ENCODE measurements around the gene RANBP9. TPM values are rescaled to one million over a fixed set of nuclear protein-coding genes. Genes with fewer than 3 reads are reported as not detected.

Gene RANBP9
- total RNA-seq, 6 experiments from 2014 or later: 37.7 to 42.3 (median 40.8) TPM

DNA sequence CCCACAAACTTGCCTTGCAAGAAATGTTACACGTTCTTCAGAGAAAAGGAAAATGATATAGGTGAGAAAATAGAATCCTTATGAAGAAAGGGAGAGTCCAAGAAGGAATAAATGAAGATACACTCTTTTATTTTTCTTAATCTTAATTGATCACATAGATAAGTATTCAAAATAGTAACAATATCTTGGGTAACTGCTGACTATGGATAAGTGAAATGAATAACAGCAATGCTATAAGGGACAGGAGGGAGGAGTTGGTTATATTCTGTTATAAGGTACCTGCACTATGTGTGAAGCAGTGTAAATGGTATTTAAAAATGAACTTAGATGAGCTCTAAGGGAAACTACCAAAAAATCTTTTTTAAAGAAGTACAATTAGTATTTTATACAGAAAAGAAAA, 38.3 kb downstream of the RANBP9 start:
- peaks cover 8% of the 10 kb centered on the region for H3K9me3 Mint-ChIP-seq
- no peaks in the 10 kb centered on the region for H3K27me3 Mint-ChIP-seq (ENCODE audit: insufficient read depth)
- no peak overlapping the region for H3K27ac Mint-ChIP-seq
- H3K4me1 Mint-ChIP-seq (ENCODE audit: low read depth): peaks cover 40% of the 10 kb centered on the region
- H3K36me3 Mint-ChIP-seq (ENCODE audit: low read depth): peaks cover 33% of the 10 kb centered on the region
- no peak for DNase-seq
- TF ChIP-seq, protein P1, sequence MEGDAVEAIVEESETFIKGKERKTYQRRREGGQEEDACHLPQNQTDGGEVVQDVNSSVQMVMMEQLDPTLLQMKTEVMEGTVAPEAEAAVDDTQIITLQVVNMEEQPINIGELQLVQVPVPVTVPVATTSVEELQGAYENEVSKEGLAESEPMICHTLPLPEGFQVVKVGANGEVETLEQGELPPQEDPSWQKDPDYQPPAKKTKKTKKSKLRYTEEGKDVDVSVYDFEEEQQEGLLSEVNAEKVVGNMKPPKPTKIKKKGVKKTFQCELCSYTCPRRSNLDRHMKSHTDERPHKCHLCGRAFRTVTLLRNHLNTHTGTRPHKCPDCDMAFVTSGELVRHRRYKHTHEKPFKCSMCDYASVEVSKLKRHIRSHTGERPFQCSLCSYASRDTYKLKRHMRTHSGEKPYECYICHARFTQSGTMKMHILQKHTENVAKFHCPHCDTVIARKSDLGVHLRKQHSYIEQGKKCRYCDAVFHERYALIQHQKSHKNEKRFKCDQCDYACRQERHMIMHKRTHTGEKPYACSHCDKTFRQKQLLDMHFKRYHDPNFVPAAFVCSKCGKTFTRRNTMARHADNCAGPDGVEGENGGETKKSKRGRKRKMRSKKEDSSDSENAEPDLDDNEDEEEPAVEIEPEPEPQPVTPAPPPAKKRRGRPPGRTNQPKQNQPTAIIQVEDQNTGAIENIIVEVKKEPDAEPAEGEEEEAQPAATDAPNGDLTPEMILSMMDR (IDR thresholded peaks at IDR 0.05): no peak
- H3K4me3 Mint-ChIP-seq: no peak overlapping the region

DNA sequence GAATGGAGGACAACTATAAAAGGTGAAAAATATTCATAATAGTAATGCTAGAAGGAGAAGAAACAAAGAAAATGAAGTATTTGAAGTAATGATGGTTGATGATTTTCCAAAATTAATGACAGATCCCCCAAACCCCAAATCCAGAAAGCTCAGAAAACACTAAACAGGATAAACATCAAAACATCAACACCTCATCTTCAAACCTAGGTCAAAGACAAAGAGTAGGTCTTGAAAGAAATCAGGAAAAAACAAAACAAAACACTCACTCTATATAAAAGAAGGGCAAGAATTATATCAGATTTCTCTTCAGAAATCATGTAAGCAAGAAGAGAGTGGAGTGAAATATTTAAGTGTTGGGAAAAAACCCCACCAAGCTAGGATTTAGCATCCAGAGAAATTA, 38.7 kb downstream of the RANBP9 start:
- Mint-ChIP-seq H3K36me3 (ENCODE audit: low read depth) (peaks cover 33% of the 10 kb centered on the region), H3K4me3 (no peak overlapping the region), H3K27ac (no peak overlapping the region), H3K27me3 (ENCODE audit: insufficient read depth) (no peaks in the 10 kb centered on the region), H3K4me1 (ENCODE audit: low read depth) (peaks cover 42% of the 10 kb centered on the region), H3K9me3 (peaks cover 8% of the 10 kb centered on the region)
- TF ChIP-seq, protein P1 (IDR thresholded peaks at IDR 0.05): no peak
- no peak for DNase-seq

DNA sequence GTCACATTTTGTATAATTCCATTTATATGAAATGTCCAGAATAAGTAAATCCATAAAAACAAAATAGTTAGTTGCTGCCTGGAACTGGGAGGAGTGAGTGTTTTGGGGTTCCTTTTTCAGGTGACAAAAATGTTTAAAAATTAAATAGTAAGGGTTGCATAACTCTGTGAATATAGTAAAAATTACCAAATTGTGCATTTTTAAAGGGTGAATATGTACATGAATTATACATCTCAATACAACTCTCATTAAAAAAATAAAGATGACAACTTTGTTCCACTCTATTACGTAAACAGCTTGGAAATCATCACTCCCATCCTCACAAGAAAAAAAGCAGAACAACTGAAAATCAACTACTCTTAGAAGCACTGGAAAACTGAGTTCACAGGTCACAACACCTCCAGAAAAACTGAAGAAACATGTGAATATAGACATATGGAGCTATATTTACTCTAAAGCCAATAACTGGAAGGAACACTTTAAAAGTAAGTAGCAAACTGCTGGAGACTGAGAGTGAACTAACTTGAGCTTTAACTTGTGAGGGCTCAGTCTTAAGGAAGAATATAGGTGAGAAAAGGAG, 40.0 kb downstream of the RANBP9 start:
- Mint-ChIP-seq H3K27ac (no peak overlapping the region), H3K9me3 (peaks cover 1% of the 10 kb centered on the region), H3K27me3 (ENCODE audit: insufficient read depth) (no peaks in the 10 kb centered on the region), H3K4me3 (no peak overlapping the region), H3K36me3 (ENCODE audit: low read depth) (peaks cover 30% of the 10 kb centered on the region), H3K4me1 (ENCODE audit: low read depth) (peaks cover 53% of the 10 kb centered on the region)
- DNase-seq: no peak
- TF ChIP-seq, protein P1 (IDR thresholded peaks at IDR 0.05): no peak

DNA sequence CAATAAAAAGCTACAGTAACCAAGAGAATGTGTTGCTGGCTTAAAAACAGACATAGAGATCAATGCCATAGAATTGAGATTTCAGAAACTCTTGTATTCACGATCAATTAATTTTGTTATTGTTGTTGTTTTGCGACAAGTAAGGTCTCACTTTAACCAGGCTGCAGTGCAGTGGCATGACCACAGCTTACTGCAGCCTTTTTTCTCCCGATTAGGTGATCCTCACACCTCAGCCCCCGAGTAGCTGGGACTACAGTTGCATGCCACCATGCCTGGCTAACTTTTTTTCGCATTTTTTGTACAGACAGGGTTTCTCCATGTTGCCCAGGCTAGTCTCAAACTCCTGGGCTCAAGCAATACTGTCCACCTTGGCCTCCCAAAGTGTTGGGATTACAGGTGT, 42.2 kb downstream of the RANBP9 start:
- no peak for DNase-seq
- H3K27me3 Mint-ChIP-seq (ENCODE audit: insufficient read depth): no peaks in the 10 kb centered on the region
- no peaks in the 10 kb centered on the region; the same call in 1 of the 2 replicates for H3K9me3 Mint-ChIP-seq
- no peak overlapping the region for H3K27ac Mint-ChIP-seq
- no peak overlapping the region for H3K4me3 Mint-ChIP-seq
- TF ChIP-seq, protein P1 (IDR thresholded peaks at IDR 0.05): no peak
- peaks cover 26% of the 10 kb centered on the region; the same call in 1 of the 2 replicates for H3K36me3 Mint-ChIP-seq (ENCODE audit: low read depth)
- peaks cover 59% of the 10 kb centered on the region for H3K4me1 Mint-ChIP-seq (ENCODE audit: low read depth)

- TF ChIP-seq, protein P1 (IDR thresholded peaks at IDR 0.05): no peak
These were observed 43.2 kb downstream of the RANBP9 start for GRCh38 chr6:13668291-13668928.

More at GRCh38 chr6:13668291-13668928, 43.2 kb downstream of the RANBP9 start:
- Mint-ChIP-seq H3K9me3 (no peaks in the 10 kb centered on the region; the same call in 1 of the 2 replicates), H3K36me3 (ENCODE audit: low read depth) (peaks cover 26% of the 10 kb centered on the region; the same call in 1 of the 2 replicates), H3K4me3 (no peak overlapping the region), H3K27ac (no peak overlapping the region), H3K27me3 (ENCODE audit: insufficient read depth) (no peaks in the 10 kb centered on the region), H3K4me1 (ENCODE audit: low read depth) (peaks cover 62% of the 10 kb centered on the region)
- DNase-seq: no peak
